Measurements from ENCODE around the gene RPS23.

The RPS23 gene

DNA sequence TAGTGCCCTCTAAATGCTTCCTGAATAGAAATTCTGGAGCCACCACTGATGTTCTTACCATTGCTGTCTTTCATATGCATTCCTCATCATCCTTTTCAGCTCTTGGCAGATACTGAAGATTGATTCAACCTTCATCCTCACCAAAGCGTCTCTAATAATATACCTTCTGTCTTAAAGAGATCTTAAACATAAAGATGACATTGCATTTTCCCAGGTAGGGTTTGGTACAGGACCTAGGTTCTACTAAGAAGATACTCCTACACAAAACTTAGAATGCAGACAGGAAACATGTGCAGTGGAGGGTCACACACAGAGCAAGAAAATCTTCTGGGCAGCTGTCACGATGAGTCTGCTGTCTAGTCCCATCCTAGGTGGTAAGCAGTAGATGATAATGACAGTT is 41.0 kb upstream of the RPS23 start:
- DNase-seq (ENCODE audit: low spot score) = no peak
- in situ Hi-C loops (cut with MboI; ENCODE audit: low sequenced_read_pairs, unreplicated experiment) = no loop called here
- TF ChIP-seq CTCF (IDR thresholded peaks at IDR 0.05; ENCODE audit: borderline replicate concordance, control extremely low read depth, extremely low read depth, insufficient read depth, missing control alignments) = no peak

DNA sequence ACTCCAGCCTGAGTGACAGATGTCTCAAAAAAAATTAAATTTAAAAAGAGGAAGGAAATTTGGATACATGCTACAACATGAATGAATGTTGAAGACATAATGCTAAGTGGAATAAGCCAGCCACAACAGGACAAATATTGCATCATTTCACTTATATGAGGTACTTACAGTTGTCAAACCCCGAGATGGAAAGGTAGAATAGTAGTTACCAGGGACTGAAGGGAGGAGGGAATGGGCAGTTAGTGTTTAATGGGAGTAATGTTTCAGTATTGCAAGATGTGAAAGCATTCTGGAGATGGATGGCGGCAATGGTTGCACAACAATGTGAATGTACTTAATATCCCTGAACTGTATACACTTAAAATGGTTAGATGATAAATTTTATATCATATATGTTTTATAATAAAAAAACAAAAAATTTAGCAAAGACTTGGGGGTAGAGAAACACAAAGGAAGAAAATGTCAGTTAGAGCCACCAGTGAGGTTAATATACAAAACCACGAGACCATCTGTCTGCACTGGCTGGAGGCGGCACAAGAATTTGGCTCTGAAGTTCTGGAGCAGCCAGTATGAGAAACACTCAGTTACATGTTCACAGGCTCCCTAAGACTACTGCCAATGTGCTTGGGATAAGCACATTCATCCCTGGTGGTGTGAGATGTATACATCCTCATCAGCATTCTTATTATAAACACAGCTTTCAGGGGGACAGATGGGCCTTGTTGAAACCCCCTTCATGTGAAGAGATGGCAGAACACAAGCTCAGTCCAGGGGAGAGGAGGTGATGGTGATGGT is 37.0 kb upstream of the RPS23 start:
- in situ Hi-C loops (cut with MboI; ENCODE audit: low sequenced_read_pairs, unreplicated experiment) = no loop called here
- DNase-seq (ENCODE audit: low spot score) = no peak
- TF ChIP-seq CTCF (IDR thresholded peaks at IDR 0.05; ENCODE audit: borderline replicate concordance, control extremely low read depth, extremely low read depth, insufficient read depth, missing control alignments) = no peak

DNA sequence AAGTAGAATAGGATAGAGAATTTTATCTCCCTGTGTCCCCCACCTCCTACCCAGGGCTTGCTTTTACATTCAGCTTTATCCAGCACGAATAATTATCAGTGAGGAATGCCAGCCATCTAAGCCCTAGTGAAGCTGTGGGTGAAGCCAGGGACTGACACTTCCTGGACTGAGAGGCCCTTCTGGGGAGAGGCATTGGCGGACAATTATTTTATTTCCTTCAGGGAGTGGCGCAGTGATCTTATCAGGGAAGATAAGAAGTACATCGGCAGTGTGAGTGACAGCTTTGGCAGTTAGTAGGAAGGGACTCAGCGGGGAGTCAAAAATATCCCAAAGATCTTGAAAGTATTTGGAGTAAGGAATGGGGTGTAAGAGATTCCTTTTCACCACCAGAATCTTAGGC is 34.9 kb upstream of the RPS23 start:
- no peak for DNase-seq (ENCODE audit: low spot score)
- in situ Hi-C loops (cut with MboI; ENCODE audit: low sequenced_read_pairs, unreplicated experiment) = no loop called here
- no peak for TF ChIP-seq CTCF (IDR thresholded peaks at IDR 0.05; ENCODE audit: borderline replicate concordance, control extremely low read depth, extremely low read depth, insufficient read depth, missing control alignments)

GRCh38 chr5:82312373-82312856 is 34.3 kb upstream of the RPS23 start:
- peak; percentile 40 for DNase-seq (ENCODE audit: low spot score)
- TF ChIP-seq CTCF (IDR thresholded peaks at IDR 0.05; ENCODE audit: borderline replicate concordance, control extremely low read depth, extremely low read depth, insufficient read depth, missing control alignments) = peak; percentile 56
- in situ Hi-C loops (cut with MboI; ENCODE audit: low sequenced_read_pairs, unreplicated experiment) = no loop called here

DNA sequence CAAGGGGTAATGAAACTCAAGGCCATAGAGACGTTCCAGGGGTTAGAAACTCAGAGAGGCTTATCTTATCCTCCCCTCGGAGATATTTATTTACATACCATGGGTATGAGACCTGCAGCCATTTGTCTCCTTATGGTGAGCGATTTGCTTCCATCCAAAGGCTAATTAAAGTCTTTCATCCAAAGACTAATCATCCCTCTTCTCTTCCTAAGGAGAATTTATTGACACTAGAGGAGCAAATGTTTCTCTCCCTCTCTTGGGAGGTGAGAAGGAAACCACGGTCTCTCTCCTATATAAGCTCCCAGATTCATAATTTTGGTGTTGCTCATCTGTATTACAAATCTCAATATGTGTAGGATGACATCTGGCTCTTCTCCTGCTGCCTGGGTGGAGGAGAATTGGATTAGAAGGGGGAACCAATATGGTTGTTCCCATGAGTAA is 31.0 kb upstream of the RPS23 start:
- TF ChIP-seq CTCF (IDR thresholded peaks at IDR 0.05; ENCODE audit: borderline replicate concordance, control extremely low read depth, extremely low read depth, insufficient read depth, missing control alignments) = no peak
- in situ Hi-C loops (cut with MboI; ENCODE audit: low sequenced_read_pairs, unreplicated experiment) = no loop called here

GRCh38 chr5:82308416-82308815 is 30.3 kb upstream of the RPS23 start:
- TF ChIP-seq CTCF (IDR thresholded peaks at IDR 0.05; ENCODE audit: borderline replicate concordance, control extremely low read depth, extremely low read depth, insufficient read depth, missing control alignments) = no peak
- DNase-seq (ENCODE audit: low spot score) = no peak
- in situ Hi-C loops (cut with MboI; ENCODE audit: low sequenced_read_pairs, unreplicated experiment) = no loop called here

More for the DNA sequence above, 31.0 kb upstream of the RPS23 start:
- DNase-seq (ENCODE audit: low spot score) = no peak
